ENCODE measurements around the gene DCK.
"Not testable (repeated sequence)": the region's sequence is repeated elsewhere in the genome, so short reads cannot be mapped to it uniquely, and the experiment has no call there.

The DCK gene

DNA sequence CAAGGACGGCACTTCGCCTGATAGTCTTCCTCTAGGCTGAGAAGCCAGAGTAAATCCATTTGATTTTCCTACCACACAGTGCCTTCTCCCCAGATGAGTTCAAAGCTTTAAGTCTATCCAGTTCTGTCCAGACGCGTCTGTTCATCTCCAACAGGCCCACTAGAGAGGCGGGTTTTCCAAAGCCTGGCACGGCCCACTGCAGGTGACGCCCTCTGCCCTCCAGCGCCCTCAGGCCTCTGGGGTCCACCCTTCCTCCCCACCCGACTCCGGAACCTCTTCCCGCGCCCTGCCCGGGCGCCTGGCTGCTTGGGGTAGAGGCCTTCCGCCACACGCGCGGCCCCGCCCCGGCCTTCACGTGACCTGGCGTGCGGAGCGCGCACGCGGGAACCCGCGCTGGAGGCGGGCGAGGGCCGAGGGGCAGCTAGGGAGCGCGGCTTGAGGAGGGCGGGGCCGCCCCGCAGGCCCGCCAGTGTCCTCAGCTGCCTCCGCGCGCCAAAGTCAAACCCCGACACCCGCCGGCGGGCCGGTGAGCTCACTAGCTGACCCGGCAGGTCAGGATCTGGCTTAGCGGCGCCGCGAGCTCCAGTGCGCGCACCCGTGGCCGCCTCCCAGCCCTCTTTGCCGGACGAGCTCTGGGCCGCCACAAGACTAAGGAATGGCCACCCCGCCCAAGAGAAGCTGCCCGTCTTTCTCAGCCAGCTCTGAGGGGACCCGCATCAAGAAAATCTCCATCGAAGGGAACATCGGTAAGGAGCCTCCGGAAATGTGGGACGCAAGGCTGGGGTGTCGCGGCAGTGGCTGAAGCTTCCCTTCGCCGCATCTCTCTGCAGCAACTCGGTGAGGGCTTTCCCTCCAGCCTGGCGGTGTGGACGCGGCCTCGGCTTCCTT is at the start of gene DCK:
Gene DCK, plus strand, starts transcription at position 469 of the 888 bp plus-strand sequence. Its CDS starts 187 bp downstream, at position 656.
- peak; percentile 82 for DNase-seq

DNA sequence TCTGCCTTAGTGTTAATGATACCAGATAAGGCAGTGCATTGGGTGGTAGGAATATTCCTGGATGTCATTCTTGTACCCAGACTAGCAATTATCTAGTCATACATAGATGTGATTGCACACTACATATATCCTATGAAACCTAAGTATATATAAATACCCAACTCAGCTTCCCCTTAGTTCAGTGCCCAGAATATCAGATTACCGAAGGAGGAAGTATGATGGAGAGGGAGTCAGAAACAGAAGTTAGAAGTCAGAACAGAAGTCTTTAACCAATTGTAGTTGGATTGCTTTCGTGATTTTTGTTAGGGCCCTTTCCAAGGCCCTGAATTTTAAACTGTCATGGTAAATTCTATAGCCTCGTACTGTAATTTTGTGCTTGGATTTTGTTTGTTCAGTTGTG is 48.4 kb upstream of the DCK start:
- no peak for DNase-seq

DNA sequence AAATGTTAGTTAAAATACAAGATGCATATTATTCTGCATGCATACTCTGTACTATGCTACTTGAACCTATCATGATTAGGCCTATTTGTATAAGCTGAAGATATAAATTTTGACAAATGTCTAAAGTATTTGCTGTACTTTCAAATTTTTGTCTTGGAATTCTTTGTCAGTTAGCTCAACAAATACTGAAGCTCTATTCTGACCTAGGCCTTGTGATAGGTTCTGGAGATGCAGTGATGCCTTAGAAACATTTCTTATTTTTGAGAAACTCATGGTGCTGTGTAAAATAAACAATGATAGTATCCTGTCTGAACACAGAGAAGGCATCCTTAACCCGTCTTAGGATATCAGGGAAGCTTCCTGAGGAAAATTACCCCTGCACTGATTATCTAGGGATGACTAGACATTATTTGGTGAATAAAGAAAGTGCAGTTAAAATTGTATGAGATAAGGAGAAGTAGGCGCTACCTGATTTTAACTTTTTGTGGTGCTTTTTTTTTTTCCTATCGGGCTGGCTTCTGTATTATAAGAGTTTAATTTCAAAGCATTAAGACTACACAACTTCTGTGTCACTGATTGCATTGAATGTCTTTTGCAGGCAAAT is 47.9 kb upstream of the DCK start:
- DNase-seq, result no peak

DNA sequence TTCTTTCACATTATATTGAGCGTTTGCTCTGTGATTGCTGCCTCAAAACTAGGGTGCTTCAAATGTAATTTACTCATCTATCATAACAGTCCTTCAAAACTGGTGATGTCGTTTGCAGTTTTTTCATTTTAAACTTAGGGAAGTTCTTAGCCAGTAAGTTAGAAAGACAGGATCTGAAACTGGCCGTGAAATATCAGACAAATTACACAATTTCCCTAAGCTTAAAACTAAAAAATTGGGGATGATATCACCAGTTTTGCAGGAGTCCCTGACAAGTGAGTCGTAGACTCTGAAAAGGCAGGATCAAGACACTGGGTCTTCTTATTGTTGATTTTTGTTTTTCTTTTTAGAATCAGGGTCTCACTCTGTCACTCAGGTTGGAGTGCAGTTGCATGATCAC is 46.5 kb upstream of the DCK start:
- no peak for DNase-seq

DNA sequence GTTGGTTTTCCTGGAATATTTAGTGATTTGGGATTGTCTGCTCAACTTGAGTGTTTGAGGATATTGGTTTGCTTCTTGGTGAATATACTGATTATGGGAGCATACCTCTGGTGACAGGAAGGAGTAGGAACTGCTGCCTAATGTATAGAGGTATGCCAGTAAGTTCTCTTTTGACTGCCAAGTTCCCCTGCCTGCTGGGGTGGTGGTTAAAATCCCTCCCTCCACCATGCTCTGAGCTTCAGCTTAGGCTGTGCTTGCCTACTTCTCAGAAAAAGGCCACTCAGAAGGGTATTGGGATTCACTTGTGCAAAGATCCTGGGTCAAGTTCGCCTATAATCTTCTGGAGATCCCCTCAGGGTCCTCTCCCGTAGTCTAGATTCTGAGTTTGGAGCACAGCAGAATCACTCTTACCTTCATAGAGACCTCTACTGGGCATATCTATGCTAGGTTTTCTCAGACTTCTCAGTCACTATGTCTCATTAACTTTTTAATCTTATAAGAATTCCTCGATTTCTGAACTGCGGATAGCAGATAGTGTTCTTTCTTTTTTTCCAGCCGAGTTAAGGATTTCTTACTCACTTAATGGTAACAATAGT is 44.7 kb upstream of the DCK start:
- DNase-seq, result no peak

DNA sequence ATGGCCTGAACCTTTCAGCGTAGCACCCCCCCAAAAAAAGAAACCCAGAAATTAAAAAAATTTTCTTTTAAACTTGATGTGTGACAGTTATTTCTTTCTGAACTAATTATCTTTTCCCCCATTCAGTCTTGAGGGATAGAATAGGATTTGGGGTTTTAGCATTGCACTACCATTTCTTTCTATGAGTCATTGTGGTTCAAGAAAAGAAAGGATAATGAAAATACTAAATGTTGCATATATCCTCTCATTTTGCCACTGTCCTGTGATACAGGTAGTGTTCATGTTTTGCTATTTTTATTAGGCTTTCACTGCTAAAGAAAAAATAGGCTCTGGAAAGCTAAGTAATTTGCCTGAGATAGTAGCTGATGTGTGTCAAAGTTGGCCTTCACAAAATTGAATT is 39.4 kb upstream of the DCK start:
- DNase-seq, result no peak

DNA sequence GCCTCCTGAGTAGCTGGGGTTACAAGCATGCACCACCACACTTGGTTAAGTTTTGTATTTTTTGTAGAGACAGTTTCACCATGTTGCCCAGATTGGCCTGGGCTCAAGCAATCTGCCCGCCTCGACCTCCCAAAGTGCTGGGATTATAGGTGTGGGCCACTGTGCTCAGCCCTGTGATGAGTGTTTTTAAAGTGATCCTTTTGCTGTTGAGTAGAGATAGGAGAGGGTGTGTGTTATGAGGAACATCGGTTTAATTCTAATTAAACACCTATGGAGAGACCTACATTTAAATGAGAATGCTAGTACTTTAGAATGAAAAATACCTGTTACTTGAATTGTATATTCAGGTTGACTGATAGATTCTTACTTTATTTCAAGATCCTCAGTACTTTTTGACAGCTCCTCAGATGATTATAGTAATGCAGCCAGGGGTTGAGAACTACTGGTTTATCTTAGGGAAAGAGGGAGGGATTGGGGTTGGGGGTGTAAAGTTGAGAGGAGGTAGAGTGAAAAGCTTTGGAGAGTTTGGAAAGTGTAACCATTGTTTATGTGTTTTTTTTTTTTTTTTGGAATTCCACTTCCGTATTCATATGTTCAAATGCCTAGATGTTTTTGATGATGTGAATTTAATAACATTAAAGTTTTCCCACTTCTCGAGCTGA is 36.8 kb upstream of the DCK start:
- no peak for DNase-seq

DNA sequence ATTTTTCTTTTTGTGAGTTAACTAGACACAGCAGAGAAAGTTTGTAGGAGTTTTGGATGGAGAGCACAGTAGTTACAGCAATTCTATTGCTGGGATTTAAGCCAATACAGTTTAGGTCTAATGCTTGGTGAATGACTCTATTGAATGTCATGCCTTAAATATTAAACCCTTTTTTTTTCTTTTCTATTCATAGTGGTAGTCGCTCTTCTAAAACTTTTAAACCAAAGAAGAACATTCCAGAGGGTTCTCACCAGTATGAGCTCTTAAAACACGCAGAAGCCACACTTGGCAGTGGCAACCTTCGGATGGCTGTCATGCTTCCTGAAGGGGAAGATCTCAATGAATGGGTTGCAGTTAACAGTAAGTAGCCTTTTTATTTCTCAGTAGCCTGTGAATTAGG is 34.8 kb upstream of the DCK start:
- DNase-seq, result no peak

DNA sequence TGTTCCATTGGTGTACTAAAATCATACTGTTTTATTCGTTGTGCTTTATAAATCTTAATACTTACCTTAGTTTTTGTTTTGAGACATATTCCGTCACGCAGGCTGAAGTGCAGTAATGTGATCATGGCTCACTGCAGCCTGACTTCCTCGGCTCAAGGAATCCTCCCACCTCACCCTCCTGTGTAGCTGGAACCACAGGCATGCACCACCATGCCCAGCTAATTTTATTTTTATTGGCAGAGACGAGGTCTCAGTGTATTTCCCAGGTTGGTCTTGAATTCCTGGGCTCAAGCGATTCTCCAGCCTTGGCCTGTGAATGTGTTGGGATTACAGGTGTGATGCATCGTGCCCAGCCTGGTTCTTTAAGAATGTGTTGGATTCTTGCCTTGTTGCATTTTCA is 24.4 kb upstream of the DCK start:
- no peak for DNase-seq

DNA sequence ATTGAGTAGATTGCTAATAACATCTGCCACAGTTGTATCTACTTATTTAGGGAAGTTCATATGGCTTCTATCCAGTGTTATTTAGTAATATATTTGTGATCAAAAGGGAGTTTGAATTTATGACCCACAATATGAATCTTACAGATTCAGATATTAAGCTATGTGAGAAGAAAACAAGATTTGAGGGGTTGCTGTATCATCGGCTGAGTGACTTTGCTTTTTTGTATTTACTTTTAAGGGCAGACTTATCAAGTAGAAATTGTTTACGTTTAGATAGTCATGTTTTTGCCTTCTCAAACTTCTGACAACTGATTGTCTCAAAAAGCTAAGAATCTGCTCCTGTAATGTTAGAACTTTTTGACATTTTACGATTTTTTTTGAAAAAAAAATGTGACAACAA is 17.2 kb upstream of the DCK start:
- no peak for DNase-seq

DNA sequence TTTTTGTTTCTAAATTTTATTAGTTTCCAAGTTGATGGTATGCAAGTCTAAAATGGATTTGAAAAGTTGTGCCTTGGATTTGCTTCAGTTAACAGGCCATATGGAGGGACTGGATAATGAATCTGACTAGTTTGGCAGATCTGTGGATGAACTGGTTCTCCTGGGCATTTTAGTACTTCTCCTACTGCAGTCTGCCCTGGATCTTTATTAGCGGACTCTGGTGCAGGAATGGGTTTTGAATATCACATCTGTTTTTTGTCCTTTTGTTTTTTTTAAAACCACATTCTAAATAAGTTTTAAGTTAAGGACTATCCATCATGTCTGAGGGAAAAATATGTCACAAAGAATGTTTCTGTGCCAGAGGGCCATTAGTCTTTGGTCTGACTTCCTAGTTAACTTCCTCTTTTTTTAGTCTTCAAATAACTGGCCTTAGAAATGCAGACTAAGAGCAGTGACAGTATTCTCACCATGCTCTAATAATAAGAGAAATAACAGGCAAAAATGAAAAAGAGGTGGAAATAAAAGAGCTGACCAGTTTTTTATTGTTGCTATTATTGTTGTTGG is 13.9 kb upstream of the DCK start:
- no peak for DNase-seq

DNA sequence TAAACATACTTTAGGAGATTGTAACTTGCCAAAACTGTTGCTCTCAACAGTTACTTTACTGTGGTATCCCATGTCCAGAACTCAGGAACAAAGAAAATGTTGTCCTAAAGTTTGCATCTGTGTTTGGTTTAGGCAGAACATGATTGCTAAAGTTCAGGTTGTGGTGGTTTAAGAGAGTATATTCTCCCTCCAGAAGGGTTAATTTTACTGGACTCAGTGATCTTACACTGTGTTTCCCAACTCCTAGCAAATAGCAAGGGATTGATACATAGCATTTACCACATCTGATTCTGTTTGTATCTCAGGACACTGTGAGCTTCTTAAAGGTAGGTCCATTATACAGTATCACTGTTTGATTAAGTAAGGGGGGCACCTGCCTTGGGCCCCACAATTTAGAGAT is 13.3 kb upstream of the DCK start:
- DNase-seq, result no peak

DNA sequence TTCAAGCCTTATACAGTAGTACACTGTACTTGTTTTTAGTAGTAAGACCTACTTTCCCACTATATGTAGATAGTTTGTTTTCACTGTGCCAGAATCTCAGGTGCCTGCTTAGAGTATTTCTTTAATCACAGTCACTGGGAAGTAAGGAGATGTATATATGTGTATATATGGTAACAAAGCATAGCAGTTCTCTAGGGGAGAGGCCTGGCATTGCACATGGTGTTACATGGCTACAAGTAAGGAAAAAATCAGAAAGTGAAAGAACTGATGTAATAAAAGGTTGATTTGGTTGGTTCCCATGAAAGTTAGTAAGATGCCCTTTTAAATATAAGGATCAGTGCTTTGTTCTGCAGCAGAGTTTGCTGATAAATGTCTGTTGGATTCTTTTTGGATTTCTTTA is 9.3 kb upstream of the DCK start:
- DNase-seq, result no peak

DNA sequence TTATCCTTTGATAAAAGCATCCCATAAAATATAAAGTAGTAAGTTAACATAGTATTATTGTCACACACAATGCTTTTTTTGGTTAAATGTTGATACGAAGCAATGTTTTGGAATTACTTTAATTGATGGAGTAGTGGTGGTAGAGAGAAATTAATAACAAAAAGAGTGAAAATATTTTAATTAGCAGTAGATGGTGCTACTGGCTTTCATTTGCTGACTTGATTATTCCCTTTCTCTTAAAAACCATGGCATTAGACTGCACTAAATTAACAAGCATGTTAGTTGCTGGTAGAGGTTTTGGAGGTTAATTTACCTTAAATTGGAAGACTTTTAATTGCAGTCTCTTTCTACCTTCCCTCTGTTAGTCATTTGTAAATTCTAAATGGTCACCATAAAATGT is 8.9 kb upstream of the DCK start:
- DNase-seq, result no peak

DNA sequence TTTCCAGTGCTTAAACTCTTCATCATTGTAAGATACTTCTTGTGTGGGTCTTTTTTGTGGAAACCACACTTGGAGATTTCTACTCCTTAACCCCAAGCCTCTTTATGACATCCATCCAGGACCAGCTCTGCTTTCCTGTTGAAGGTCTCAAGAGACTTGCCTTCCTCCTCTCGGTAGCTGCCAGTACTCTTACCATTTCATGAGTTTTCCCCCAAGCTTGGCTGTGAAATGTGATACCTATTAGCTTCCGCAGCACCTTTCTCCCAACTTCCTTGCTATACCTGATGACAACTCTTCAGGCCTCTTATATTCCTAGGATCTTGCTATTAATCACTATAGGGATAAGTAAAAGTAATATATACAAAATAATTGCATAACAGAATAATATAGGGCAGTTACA is 1.9 kb upstream of the DCK start:
- no peak for DNase-seq

DNA sequence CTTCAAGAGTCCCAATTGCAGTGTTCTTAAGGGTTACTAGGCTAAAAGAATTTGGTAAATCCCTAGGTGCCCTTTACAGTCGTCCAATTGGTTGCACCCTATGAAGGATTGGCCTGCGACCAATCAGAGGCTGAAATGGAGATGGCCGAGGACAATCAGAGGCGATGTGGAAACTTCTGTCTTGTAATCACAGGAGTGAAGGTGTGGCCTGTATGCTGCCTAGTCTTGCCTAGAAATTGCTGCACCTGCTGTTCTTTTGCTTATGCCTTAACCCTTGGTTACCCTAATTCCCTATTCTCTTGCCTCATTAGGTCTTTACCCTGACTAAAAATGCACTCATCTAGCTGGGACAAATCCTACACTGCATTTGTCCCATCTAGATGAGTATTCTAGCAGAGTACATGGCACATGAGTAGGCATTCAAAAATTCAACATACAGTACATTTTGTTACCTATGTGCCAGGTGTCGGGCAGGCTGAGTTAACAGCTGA is 1.0 kb upstream of the DCK start:
- no peak for DNase-seq

DNA sequence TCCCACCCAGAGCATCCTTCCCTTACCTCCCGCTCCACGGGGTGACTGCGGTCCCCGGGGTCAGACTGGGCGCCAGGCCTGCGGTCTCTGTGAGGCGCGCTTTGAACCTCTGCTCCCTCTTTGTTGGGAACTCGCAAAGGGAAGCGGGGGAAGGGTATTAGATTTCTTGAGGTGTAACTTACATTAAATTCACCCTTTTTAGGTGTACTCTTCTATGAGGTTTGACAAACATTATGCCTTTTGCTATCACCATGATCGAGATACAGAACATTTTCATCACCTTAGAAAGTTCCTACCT is 569 bp downstream of the DCK start:
- peak; percentile 22 for DNase-seq

DNA sequence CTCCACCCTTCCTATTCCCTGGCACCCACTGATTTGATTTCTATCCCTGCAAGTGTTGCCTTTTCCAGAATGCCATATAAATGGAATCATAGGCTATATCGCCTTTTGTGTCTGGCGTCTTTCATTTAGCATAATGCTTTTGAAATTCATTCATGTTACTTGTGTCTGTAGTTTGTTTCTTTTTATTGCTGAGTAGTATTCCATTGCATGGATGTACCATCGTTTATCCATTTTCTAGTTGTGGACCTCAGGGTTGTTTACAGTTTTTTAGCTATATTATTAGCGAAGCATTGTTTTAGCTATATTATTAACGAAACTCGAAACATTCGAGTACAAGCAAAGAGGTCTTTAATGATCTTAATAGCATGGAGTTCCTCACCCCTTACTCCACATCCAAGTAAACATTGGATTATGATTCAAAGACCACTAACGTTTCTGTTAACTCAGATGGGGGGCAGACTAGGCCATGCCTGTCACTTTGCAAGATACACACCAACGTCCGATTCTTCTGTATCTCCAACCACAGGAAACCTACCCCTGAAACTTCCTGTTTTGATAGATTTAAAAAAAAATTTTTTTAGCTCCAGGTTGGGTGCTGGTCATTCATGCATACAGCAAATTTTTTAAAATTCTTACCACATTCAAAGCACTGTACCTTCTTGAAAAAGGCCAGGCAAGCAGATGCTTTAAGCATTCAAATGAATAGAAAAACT is 1.1 kb downstream of the DCK start:
- no peak for DNase-seq

DNA sequence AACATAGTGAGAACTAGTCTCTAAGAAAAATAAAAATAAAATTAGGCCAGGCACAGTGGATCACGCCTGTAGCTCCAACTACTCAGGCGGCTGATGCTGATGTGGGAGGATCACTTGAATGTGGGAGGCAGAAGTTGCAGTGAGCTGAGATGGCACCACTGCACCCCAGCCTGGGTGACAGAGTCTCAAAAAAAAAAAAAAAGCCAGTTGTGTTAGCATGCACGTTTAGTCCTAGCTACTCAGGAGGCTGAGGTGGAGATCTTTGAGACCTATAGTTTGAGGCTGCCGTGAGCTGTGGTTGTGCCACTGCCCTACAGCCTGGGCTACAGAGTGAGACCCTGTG is 2.5 kb downstream of the DCK start:
- DNase-seq, result no peak

DNA sequence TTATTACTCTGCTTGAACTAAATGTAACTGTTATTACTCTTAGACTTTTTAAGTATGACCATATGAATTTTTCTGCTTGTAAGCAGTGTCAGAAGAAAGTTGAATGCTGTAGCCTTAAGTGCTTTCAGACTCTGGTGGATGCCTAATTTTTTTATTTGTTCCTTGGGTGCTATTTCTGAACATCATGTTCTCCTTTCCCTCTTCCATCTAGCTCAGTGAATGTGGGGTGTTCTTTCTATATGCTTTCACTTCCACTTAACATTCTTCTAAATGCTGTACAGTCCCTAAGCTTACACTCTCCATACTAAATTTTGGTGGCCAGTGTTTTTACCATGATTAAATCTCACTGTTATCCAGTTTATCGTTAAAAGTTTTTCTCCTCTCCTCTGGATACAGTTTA is 3.6 kb downstream of the DCK start:
- DNase-seq, result no peak

DNA sequence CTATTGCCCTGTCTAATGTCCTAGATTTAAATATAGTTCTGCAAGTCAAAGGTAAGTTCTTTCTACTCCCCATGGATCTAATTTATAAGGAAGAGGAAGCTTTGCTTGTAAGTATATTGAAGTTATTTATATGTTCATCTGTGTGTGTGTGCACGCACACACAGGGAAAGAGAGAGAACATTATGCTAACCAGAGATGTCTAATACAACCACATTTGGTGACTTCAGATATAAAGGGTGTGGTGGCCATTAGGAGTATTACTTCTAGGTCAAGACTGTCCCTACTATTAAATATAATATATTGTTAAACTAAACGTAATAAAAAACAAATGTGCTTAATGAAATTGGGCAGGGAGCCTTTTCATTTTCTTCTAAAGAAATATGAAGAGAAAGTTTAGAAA is 4.1 kb downstream of the DCK start:
- no peak for DNase-seq

DNA sequence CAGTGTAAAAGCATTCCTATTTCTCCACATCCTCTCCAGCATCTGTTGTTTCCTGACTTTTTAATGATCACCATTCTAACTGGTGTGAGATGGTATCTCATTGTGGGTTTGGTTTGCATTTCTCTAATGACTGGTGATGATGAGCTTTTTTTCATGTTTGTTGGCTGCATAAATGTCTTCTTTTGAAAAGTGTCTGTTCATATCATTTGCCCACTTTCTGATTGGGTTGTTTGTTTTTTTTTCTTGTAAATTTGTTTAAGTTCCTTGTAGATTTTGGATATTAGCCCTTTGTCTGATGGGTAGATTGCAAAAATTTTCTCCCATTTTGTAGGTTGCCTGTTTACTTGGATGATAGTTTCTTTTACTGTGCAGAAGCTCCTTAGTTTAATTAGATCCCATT is 6.2 kb downstream of the DCK start:
- not testable (repeated sequence) for DNase-seq

DNA sequence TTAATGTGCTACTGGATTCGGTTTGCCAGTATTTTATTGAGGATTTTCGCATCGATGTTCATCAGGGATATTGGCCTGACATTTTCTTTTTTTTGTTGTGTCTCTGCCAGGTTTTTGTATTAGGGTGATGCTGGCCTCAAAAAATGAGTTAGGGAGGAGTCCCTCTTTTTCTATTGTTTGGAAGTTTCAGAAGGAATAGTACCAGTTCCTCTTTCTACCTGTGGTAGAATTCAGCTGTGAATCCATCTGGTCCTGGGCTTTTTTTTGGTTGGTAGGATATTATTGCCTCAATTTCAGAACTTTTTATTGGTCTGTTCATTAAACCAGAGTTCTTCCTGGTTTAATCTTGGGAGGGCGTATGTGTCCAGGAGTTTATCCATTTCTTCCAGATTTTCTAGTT is 7.9 kb downstream of the DCK start:
- DNase-seq, result not testable (repeated sequence)

Data from activated gamma-delta T cell treated with Interleukin-2 at 50 U/mL for 16 hours (primary cell).